GM12878 (cell line): Measurements from ENCODE around the gene SYPL2. TPM values are rescaled to one million over a fixed set of nuclear protein-coding genes. Genes with fewer than 3 reads are reported as not detected.

Experiments used
- ATAC-seq: fragments of 200-7000 bp; cut with Tn5 transposase; 3 replicates; pipeline ENCODE4 v1.9.1; 2020; ENCODE audit warnings: mild to moderate bottlenecking, moderate library complexity
- BruUV-seq: library from RNA; stranded (reverse); fragments of 400-500 nt; replicated peaks from 2 replicates; lab custom pipeline; 2021; lab: Mats Ljungman, UMichigan
- CTCF ChIA-PET: fragments of 300-600 bp; sonication (Branson Sonifier 250); formaldehyde crosslinking; extraction: SDS; loops from one replicate; lab custom pipeline; 2021; ENCODE audit warnings: inconsistent platforms; lab: Yijun Ruan, JAX
- POLR2A ChIA-PET: fragments of 350-600 bp; formaldehyde crosslinking; extraction: SDS; loops from one replicate; lab custom pipeline; 2021; ENCODE audit warnings: inconsistent platforms; lab: Charles Lee
- RAD21 ChIA-PET: fragments of 300-600 bp; sonication (Branson Sonifier 250); formaldehyde crosslinking; loops from one replicate; lab custom pipeline; 2023; ENCODE audit warnings: antibody characterized with exemption; ENCODE audit not compliant: unreplicated experiment; lab: Charles Lee
- SMC1A ChIA-PET: fragments of 300-600 bp; sonication (Branson Sonifier 250); formaldehyde crosslinking; loops from one replicate; lab custom pipeline; 2023; ENCODE audit not compliant: unreplicated experiment, uncharacterized antibody; lab: Charles Lee
- DNase-seq: peaks from one replicate; pipeline ENCODE4 v3.0.0-alpha.2; 2011; ENCODE audit warnings: low read depth, low spot score
- FAIRE-seq: peaks from 3 replicates; lab custom pipeline; 2011; peaks lifted over from hg19 to GRCh38; lab: Jason Lieb, UNC
- H2AFZ ChIP-seq: 2 replicates; pipeline ENCODE4 v1.6.0; 2011; ENCODE audit warnings: low read depth, low read length, control low read depth; ENCODE audit not compliant: control insufficient read depth
- H3K27ac ChIP-seq: 2 replicates; pipeline ENCODE4 v1.5.1; 2011; ENCODE audit warnings: control low read depth; ENCODE audit not compliant: control insufficient read depth, insufficient read depth
- H3K27me3 ChIP-seq, 2 experiments: replicated peaks in 1 of 2; 2 replicates each; pipeline versions ENCODE4 v1.6.0 to v1.6.1; 2011; ENCODE audit warnings: low read length in 1 of 2; ENCODE audit not compliant: control insufficient read depth in 2 of 2, insufficient read depth in 2 of 2
- H3K36me3 ChIP-seq, 2 experiments: 2 replicates each; pipeline ENCODE4 v1.5.1; 2011; ENCODE audit warnings: low read length in 1 of 2; ENCODE audit not compliant: control insufficient read depth in 2 of 2, insufficient read depth in 2 of 2
- H3K4me1 ChIP-seq: 2 replicates; pipeline ENCODE4 v1.6.1; 2011; ENCODE audit warnings: mild to moderate bottlenecking, low read length, moderate library complexity, mixed read lengths; ENCODE audit not compliant: control insufficient read depth, insufficient read depth
- H3K4me2 ChIP-seq: 2 replicates; pipeline ENCODE4 v1.6.0; 2011; ENCODE audit warnings: control low read depth; ENCODE audit not compliant: control insufficient read depth, insufficient read depth
- H3K4me3 ChIP-seq: fragments of 200-600 bp; sonication (generic); 2 replicates; pipeline ENCODE4 v1.5.1; 2016
- H3K79me2 ChIP-seq: 2 replicates; pipeline ENCODE4 v1.6.0; 2011; ENCODE audit warnings: low read length; ENCODE audit not compliant: control insufficient read depth, insufficient read depth
- H3K9ac ChIP-seq: 2 replicates; pipeline ENCODE4 v1.8.0; 2011; ENCODE audit warnings: low read length, control low read depth, mixed read lengths; ENCODE audit not compliant: control insufficient read depth, insufficient read depth
- H3K9me3 ChIP-seq: replicated peaks from 3 replicates; pipeline ENCODE4 v1.5.1; 2011; ENCODE audit warnings: mild to moderate bottlenecking, low read length; ENCODE audit not compliant: control insufficient read depth, insufficient read depth
- H4K20me1 ChIP-seq: 2 replicates; pipeline ENCODE4 v1.6.0; 2011; ENCODE audit not compliant: control insufficient read depth, insufficient read depth
- CEBPB ChIP-seq, 2 experiments: fragments of 150-350 bp in 1 of 2; IDR thresholded peaks; 2 replicates each; pipeline ENCODE4 v1.6.1; 2012 to 2014; ENCODE audit warnings: low read depth in 2 of 2, low read length in 2 of 2, borderline replicate concordance in 1 of 2, inconsistent platforms in 1 of 2
- HDAC6 ChIP-seq: fragments of 200-600 bp; sonication (generic); IDR thresholded peaks from one replicate; pipeline ENCODE4 v1.8.0; 2017; ENCODE audit warnings: antibody characterized with exemption; ENCODE audit not compliant: unreplicated experiment
- MLLT1 ChIP-seq: fragments of 450-650 bp; IDR thresholded peaks from 2 replicates; pipeline ENCODE4 v1.6.1; 2016; ENCODE audit warnings: mild to moderate bottlenecking
- MYB ChIP-seq: fragments of 150-350 bp; IDR thresholded peaks from 2 replicates; pipeline ENCODE4 v1.6.1; 2014; ENCODE audit warnings: mild to moderate bottlenecking, low read depth, low read length, borderline replicate concordance
- NRF1 ChIP-seq: conservative IDR thresholded peaks from 2 replicates; pipeline ENCODE4 v1.6.1; 2011; ENCODE audit warnings: mild to moderate bottlenecking, low read depth, low read length, improper control_type of control experiment
- PKNOX1 ChIP-seq: fragments of 450-650 bp; IDR thresholded peaks from 2 replicates; pipeline ENCODE4 v1.6.1; 2016; ENCODE audit warnings: mild to moderate bottlenecking
- POLR2A ChIP-seq: IDR thresholded peaks from 2 replicates; pipeline ENCODE4 v1.6.1; 2011; ENCODE audit warnings: low read depth, mild to moderate bottlenecking, low read length
- SREBF2 ChIP-seq: IDR thresholded peaks from 2 replicates; pipeline ENCODE4 v1.6.1; 2012; ENCODE audit warnings: mild to moderate bottlenecking, low read length
- SUPT20H ChIP-seq: IDR thresholded peaks from 2 replicates; pipeline ENCODE4 v1.6.1; 2011; ENCODE audit warnings: low read depth, mild to moderate bottlenecking, low read length, moderate library complexity, borderline replicate concordance; ENCODE audit not compliant: control insufficient read depth
- TCF12 ChIP-seq: IDR thresholded peaks from 2 replicates; pipeline ENCODE4 v1.6.1; 2011; ENCODE audit warnings: low read depth, mild to moderate bottlenecking, low read length
- TCF3 ChIP-seq: IDR thresholded peaks from 2 replicates; pipeline ENCODE4 v1.6.1; 2012; ENCODE audit warnings: low read depth, mild to moderate bottlenecking, low read length, borderline replicate concordance; ENCODE audit not compliant: insufficient read depth
- WRNIP1 ChIP-seq: IDR thresholded peaks from 2 replicates; pipeline ENCODE4 v1.6.1; 2011; ENCODE audit warnings: low read depth, low read length, improper control_type of control experiment, borderline replicate concordance
- ZBTB33 ChIP-seq: fragments of 450-650 bp; IDR thresholded peaks from 2 replicates; pipeline ENCODE4 v1.6.1; 2017; ENCODE audit warnings: mild to moderate bottlenecking
- ZBTB40 ChIP-seq: fragments of 450-650 bp; IDR thresholded peaks from 2 replicates; pipeline ENCODE4 v1.6.1; 2016; ENCODE audit warnings: mild to moderate bottlenecking, moderate library complexity, borderline replicate concordance
- WGBS: methylation state at CpG from one replicate; pipeline ENCODE4 v1.1.6; 2016; ENCODE audit warnings: low lambda C conversion rate; ENCODE audit not compliant: insufficient replicate concordance, insufficient coverage; ENCODE audit errors: missing lambda C conversion rate; 5-methylcytosine and 5-hydroxymethylcytosine counted together
- in situ Hi-C: fragments of 300-500 bp; cut with MboI; formaldehyde crosslinking; loops from 9 replicates; pipeline ENCODE4 v1.14.3; 2018; ENCODE audit warnings: mixed read lengths
- intact Hi-C: fragments of 100-400 bp; cut with micrococcal nuclease; formaldehyde crosslinking; loops from one replicate; pipeline ENCODE4 v1.14.2; 2022; ENCODE audit not compliant: unreplicated experiment
- polyA plus RNA-seq, 11 experiments: library from polyadenylated mRNA; depleted of rRNA in 4 of 11; unstranded in 6 of 11; stranded (reverse) in 5 of 11; fragments of >200 nt; fragmentation: Nextera tagmentation in 4 of 11; fragmentation: Illumina TruSeq in 1 of 11; extraction: Ambion mirVana in 4 of 11; extraction: Trizol in 1 of 11; gene quantifications; 1 replicate in 1 of 11; 2 replicates in 10 of 11; pipeline versions ENCODE4 v1.2.1 to v1.2.3, GENCODE V29; 2011 to 2016; ENCODE audit warnings: inconsistent platforms in 2 of 11, missing spikeins in 2 of 11, low read depth in 1 of 11
- total RNA-seq, 4 experiments: library from RNA; depleted of rRNA in 3 of 4; stranded (reverse); fragments of >200 nt in 3 of 4; fragmentation: Illumina TruSeq in 1 of 4; extraction: Trizol in 1 of 4; gene quantifications; 2 replicates each; pipeline versions ENCODE4 v1.2.1 to v1.2.3, GENCODE V29; 2013 to 2021

Gene SYPL2
- total and polyA plus RNA-seq, 10 of the 15 experiments (the other 5 are each of a cell fraction or from before 2014, with no cell fraction given): 0.04 to 0.11 (median 0.06) TPM; not detected in 3

GRCh38 chr1:109488696-109489095 lies 22.4 kb downstream of the SYPL2 start:
- no peak overlapping the region for H3K9ac ChIP-seq
- SMC1A ChIA-PET: interaction anchor here (14.4 kb wide), 1 partner anchor 42 kb away, joined by 431 read pairs; no protein-coding TSS in a partner anchor
- BruUV-seq: no TSS peak
- no peak overlapping the region for H3K4me2 ChIP-seq
- peaks cover 9% of the 10 kb centered on the region for H3K79me2 ChIP-seq
- H4K20me1 ChIP-seq: no peaks in the 10 kb centered on the region
- DNase-seq (no peak), ATAC-seq (no peak), FAIRE-seq (no peak)
- in situ Hi-C loops: loop anchor here (5.0 kb wide), 1 partner anchor 134 kb away; no protein-coding TSS in a partner anchor
- peaks cover 0 to 4% of the 10 kb centered on the region in 2 experiments for H3K36me3 ChIP-seq
- RAD21 ChIA-PET: interaction anchor here (13.4 kb wide), 1 partner anchor 42 kb away, joined by 422 read pairs; no protein-coding TSS in a partner anchor
- no peak overlapping the region for H3K4me3 ChIP-seq
- H2AFZ ChIP-seq: no peak overlapping the region
- POLR2A ChIA-PET: no interaction called here
- H3K27ac ChIP-seq: no peak overlapping the region
- H3K9me3 ChIP-seq: no peaks in the 10 kb centered on the region
- peaks cover 6% of the 10 kb centered on the region for H3K4me1 ChIP-seq
- 90% methylated on average over 12 of the region's 12 CpGs for WGBS
- CTCF ChIA-PET: interaction anchor here (2.6 to 26.7 kb wide), 3 partner anchors 11 to 43 kb away, joined by 15 to 1280 read pairs (median 240); partner anchors contain the start of genes AMIGO1 and GPR61
- intact Hi-C loops: no loop called here
- no peaks in the 10 kb centered on the region for H3K27me3 ChIP-seq
- no peak for TF ChIP-seq TCF12
- no peak for TF ChIP-seq POLR2A
- TF ChIP-seq SREBF2: no peak
- TF ChIP-seq ZBTB40: no peak
- no peak for TF ChIP-seq CEBPB (IDR thresholded peaks at IDR 0.05; ENCODE audit: borderline replicate concordance in 1 of 2, low read depth in 2 of 2, low read length in 2 of 2)
- no peak for TF ChIP-seq TCF3
- TF ChIP-seq MLLT1: no peak
- TF ChIP-seq MYB: no peak
- no peak for TF ChIP-seq NRF1
- TF ChIP-seq SUPT20H: no peak
- no peak for TF ChIP-seq PKNOX1
- no peak for TF ChIP-seq WRNIP1
- TF ChIP-seq ZBTB33: no peak
- TF ChIP-seq HDAC6: no peak
